Measurements from ENCODE around the gene CTSZ.
A peak's percentile ranks its signal among the peaks of the same experiment; 100 is the strongest.
"Not testable (repeated sequence)": the region's sequence is repeated elsewhere in the genome, so short reads cannot be mapped to it uniquely, and the experiment has no call there.

Gene CTSZ

GRCh38 chr20:58987790-58988564 is 19.1 kb downstream of the CTSZ start:
- Histone ChIP-seq H3K9me3 (replicated peaks in 1 of 11) (no peaks in the 10 kb centered on the region), H3K9ac (no peak overlapping the region), H3K4me1 (peaks cover 14 to 26% (median 23%) of the 10 kb centered on the region in 10 experiments), H3K4me2 (no peak overlapping the region), H3K27ac (no peak overlapping the region), H3K36me3 (peaks cover 71 to 95% (median 90%) of the 10 kb centered on the region in 11 experiments), H3K4me3 (no peak overlapping the region), H4K20me1 (peaks cover 48 to 94% (median 84%) of the 10 kb centered on the region in 11 experiments; a peak in 21 of 22 replicates), H3K27me3 (no peaks in the 10 kb centered on the region)
- TF ChIP-seq Cebpa-rat (IDR thresholded peaks at IDR 0.05), result no peak

- Histone ChIP-seq H4K20me1 (peaks cover 39 to 94% (median 76%) of the 10 kb centered on the region in 11 experiments; a peak in 21 of 22 replicates), H3K27me3 (no peaks in the 10 kb centered on the region), H3K4me3 (no peak overlapping the region), H3K4me1 (peaks cover 24 to 35% (median 32%) of the 10 kb centered on the region in 10 experiments), H3K4me2 (no peak overlapping the region), H3K27ac (no peak overlapping the region), H3K9me3 (replicated peaks in 1 of 11) (no peaks in the 10 kb centered on the region), H3K36me3 (peaks cover 62 to 92% (median 80%) of the 10 kb centered on the region in 11 experiments), H3K9ac (no peak overlapping the region)
- no peak for TF ChIP-seq Cebpa-rat (IDR thresholded peaks at IDR 0.05)
Observed at GRCh38 chr20:58986968-58987517, 20.0 kb downstream of the CTSZ start.

- Histone ChIP-seq H3K27me3 (no peaks in the 10 kb centered on the region), H3K9ac (no peak overlapping the region), H3K27ac (no peak overlapping the region), H3K4me3 (no peak overlapping the region), H3K4me1 (peaks cover 25 to 37% (median 35%) of the 10 kb centered on the region in 10 experiments), H4K20me1 (peaks cover 37 to 93% (median 76%) of the 10 kb centered on the region in 11 experiments; a peak in 21 of 22 replicates), H3K36me3 (peaks cover 56 to 86% (median 74%) of the 10 kb centered on the region in 11 experiments), H3K4me2 (no peak overlapping the region), H3K9me3 (replicated peaks in 1 of 11) (no peaks in the 10 kb centered on the region)
- TF ChIP-seq Cebpa-rat (IDR thresholded peaks at IDR 0.05), result no peak
Observed at GRCh38 chr20:58986286-58986967, 20.6 kb downstream of the CTSZ start.

- no peak for TF ChIP-seq Cebpa-rat (IDR thresholded peaks at IDR 0.05)
Observed at GRCh38 chr20:58985656-58986055, 21.4 kb downstream of the CTSZ start.

GRCh38 chr20:58984691-58985090 is 22.4 kb downstream of the CTSZ start:
- peaks cover 38 to 68% (median 57%) of the 10 kb centered on the region in 11 experiments for H3K36me3 ChIP-seq
- H3K4me3 ChIP-seq, result no peak overlapping the region
- no peak overlapping the region for H3K9ac ChIP-seq
- TF ChIP-seq Cebpa-rat (IDR thresholded peaks at IDR 0.05), result no peak
- H3K4me2 ChIP-seq, result peak overlapping the region in 9 of 11 experiments; percentile 33 to 95 (median 89); a peak in 13 of 22 replicates
- peaks cover 33 to 79% (median 63%) of the 10 kb centered on the region in 11 experiments; a peak in 21 of 22 replicates for H4K20me1 ChIP-seq
- H3K9me3 ChIP-seq (replicated peaks in 1 of 11), result no peaks in the 10 kb centered on the region
- H3K27me3 ChIP-seq, result no peaks in the 10 kb centered on the region
- peaks cover 30 to 47% (median 40%) of the 10 kb centered on the region in 10 experiments for H3K4me1 ChIP-seq
- no peak overlapping the region for H3K27ac ChIP-seq

More at GRCh38 chr20:58985656-58986055, 21.4 kb downstream of the CTSZ start:
- Histone ChIP-seq H3K4me1 (peaks cover 26 to 39% (median 36%) of the 10 kb centered on the region in 10 experiments), H3K9ac (no peak overlapping the region), H3K27ac (no peak overlapping the region), H3K36me3 (peaks cover 48 to 78% (median 66%) of the 10 kb centered on the region in 11 experiments), H4K20me1 (peaks cover 33 to 87% (median 68%) of the 10 kb centered on the region in 11 experiments; a peak in 21 of 22 replicates), H3K27me3 (no peaks in the 10 kb centered on the region), H3K9me3 (replicated peaks in 1 of 11) (no peaks in the 10 kb centered on the region), H3K4me2 (0 out of 22 replicates have a peak overlapping the region, but pooled peaks of 1 of the 11 experiments have one; percentile 9), H3K4me3 (no peak overlapping the region)

GRCh38 chr20:58983115-58983468 is 24.0 kb downstream of the CTSZ start:
- Histone ChIP-seq H3K4me1 (peaks cover 30 to 47% (median 40%) of the 10 kb centered on the region in 10 experiments), H3K4me3 (peak overlapping the region in 4 of 10 experiments; percentile 83 to 93 (median 88); a peak in 3 of 20 replicates), H3K4me2 (peak overlapping the region; percentile 77 to 96 (median 89)), H3K36me3 (peaks cover 22 to 52% (median 41%) of the 10 kb centered on the region in 11 experiments), H4K20me1 (peaks cover 33 to 67% (median 55%) of the 10 kb centered on the region in 11 experiments; a peak in 21 of 22 replicates)
- not testable (repeated sequence) for H3K9me3 ChIP-seq (replicated peaks in 1 of 11); H3K27me3 ChIP-seq; H3K27ac ChIP-seq; H3K9ac ChIP-seq

GRCh38 chr20:58982406-58983114 is 24.5 kb downstream of the CTSZ start:
- no peak for TF ChIP-seq Cebpa-rat (IDR thresholded peaks at IDR 0.05)
- no peaks in the 10 kb centered on the region for H3K27me3 ChIP-seq
- peak overlapping the region; percentile 91 to 98 (median 97); a peak in 18 of 22 replicates for H3K9ac ChIP-seq
- H3K27ac ChIP-seq, result peak overlapping the region in 6 of 11 experiments; percentile 91 to 98 (median 98); a peak in 8 of 22 replicates
- peaks cover 17 to 47% (median 35%) of the 10 kb centered on the region in 11 experiments for H3K36me3 ChIP-seq
- H3K4me1 ChIP-seq, result peaks cover 30 to 47% (median 40%) of the 10 kb centered on the region in 10 experiments
- peak overlapping the region; percentile 77 to 96 (median 89) for H3K4me2 ChIP-seq
- peak overlapping the region; percentile 80 to 94 (median 86) for H3K4me3 ChIP-seq
- no peaks in the 10 kb centered on the region for H3K9me3 ChIP-seq (replicated peaks in 1 of 11)
- H4K20me1 ChIP-seq, result peaks cover 33 to 61% (median 50%) of the 10 kb centered on the region in 11 experiments; a peak in 21 of 22 replicates
